COLO668 (cell line): ENCODE measurements around the gene MRGPRD.
"Not testable (repeated sequence)": the region's sequence is repeated elsewhere in the genome, so short reads cannot be mapped to it uniquely, and the experiment has no call there.

Experiments
- DNase-seq: peaks from one replicate; lab custom pipeline; 2025; ENCODE audit not compliant: unreplicated experiment; lab: John Stamatoyannopoulos, UW

MRGPRD gene

DNA sequence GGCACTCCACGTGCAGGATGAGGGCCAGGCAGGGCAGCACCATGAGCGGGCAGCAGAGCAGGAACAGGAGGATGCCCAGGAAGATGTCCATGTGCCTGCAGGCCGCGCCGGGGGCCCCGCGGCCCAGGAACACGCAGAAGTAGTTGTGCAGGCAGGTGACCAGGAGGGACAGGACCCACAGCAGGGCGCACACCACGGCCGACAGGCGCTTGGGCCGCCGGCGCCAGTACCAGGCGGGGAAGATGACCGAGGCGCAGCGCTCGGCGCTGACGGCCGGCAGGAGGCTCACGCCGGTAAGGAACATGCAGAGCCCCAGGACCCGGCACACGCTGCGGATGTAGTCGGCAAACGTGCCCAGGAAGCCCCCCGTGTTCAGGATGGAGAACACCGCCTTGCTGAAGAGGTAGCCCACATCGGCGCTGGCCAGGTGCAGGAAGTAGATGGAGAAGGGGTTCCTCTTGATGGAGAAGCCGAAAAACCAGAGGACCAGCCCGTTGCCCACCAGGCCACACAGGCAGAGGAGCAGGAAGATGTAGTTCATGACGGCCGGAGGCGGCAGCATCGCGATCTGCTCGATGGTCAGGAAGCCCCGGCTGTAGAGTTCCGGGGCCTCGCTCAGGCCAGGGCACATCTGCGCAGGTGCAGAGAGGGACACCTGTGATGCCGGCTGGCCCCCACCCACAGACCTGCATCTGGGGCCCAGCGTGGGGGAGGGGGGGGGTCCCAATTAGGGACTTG lies 25.0 kb upstream of the MRGPRD start:
- DNase-seq = no peak

DNA sequence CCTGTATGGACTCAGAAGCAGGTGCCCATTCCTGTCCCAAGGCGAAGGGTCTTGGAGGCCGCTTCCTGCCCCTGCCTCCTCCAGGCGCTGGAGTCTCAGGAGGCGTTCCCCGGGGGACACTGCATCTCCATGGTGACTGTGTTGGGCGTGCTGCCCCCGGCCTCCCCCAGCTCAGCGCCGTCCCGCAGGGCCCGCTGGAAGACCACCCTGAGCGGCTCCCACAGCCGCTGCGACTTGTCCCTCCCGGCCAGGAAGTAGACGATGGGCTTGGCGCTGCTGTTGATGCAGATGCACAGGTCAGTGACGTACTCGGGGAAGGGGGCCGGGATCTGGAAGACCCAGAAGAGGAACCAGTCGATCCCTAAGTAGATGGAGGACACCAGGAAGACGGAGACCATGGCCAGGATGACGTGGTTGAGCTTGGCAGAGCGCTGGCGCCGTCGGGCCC lies 24.4 kb upstream of the MRGPRD start:
- DNase-seq = no peak

DNA sequence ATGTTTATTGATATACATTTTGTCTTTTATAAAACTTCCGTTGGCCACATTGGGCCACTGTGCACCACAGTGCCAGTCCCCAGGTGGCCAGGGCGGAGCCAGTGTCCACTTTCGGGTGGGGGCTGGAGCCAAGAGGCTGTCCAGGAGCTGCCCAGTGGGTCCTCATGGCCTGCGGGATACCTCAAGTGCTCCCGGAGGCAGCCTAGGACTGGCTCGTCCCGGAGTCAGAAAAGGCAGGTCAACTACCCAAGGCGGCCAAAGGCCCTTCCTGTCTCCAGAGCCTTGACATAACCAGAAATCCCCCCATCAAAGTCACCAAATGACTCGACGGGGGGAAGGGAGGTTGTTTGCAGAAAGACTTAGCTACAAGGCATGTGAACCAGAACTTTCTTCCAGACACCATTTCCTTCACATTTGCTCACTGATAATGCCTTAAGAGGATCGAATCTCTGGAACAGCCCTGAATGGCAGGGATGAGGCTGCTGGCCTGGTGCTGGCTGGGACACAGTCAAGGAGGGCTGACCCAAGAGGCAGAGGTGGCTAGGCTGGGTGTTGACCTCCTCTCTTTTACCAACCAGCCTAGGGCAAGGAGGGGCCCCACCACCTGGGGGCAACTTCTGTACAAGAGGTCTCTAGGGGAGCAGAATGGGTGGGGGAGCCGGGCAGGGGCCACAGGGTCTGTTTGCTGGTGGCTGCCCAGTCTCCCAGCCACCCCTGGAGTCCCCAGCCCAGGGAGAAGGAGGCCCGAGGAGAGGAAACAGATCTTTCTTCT lies 23.8 kb upstream of the MRGPRD start:
- no peak for DNase-seq

DNA sequence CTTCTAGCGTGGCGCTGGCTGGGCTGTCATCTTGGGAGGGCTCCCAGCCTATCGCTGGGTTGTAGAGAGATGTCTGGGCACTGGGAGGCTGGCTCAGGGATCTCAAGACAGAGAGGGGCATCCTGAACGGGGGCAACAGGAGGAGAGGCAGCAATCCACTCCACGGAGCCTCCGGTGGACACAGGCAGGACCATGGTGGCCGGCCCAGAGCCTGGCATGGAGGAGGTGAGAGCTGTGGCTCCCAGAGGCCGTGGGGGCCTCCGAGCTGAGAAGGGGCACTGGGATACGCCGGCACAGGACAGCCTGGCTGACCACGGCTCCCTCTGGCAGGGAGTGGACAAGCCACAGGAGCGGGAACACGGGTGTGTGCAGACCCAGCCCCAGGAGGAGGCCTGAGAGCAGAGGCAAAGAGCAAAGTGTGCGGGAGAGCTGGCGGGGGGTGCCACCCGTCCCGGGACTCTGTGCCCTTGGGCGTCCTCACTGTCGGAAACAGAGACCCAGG lies 23.1 kb upstream of the MRGPRD start:
- no peak for DNase-seq

DNA sequence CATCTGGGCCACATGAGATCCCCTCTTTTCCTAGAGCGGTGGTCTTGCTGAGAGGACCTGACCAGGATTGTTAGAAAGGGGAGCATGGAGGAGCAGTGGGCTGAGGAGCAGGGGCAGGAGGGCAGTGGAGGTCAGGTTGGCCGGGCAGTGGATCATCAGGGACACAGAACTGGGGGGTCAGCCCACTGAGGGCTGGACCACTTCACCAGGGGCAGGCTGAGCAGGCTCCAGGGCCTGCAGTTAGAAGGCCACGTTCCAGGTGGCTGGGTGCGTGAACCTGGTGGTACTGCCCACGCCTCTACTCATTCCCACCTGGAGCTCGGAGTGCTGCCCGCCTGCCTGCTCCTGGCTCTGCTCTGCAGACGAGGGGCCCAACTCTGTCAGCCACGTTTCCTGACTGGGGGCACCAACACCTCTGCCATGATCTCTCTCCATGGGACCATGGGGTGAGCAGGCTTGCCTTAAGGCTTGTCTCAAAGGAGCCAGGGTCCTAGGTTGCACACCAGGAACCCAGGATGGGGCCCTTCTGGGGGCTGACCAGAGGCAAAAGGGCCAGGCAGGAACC lies 22.6 kb upstream of the MRGPRD start:
- no peak for DNase-seq

DNA sequence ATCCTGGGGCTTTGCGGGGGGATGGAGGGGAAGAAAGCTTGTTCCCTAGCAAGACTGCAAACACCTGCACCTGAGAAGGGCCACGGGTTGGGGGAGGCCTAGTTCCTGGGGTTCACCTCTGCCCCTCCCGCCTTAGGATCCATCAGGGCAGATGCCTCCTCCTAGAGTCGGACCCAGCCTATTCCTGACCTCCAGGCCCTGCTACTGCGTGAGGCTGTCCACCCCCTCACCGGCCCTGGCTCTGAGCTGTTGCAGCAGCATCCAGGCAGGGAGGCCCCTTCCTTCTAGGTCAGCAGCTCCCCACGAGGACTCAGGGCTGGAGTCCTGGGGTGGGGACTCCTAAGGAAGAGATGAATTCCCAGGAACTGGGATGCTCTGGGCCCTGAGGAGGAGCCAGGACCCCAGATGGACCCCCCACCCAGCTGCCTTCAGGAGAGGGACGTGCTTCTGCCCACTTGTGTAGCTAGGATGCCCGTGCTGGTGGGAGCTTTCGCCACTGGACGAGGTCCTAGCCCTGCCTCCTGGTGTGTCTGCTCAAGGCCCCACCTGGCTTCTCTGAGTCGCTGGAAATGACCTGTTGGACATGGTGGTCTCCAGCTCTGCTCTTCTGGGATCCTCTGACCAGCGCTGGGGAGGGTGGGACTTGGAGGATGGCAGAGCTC lies 21.9 kb upstream of the MRGPRD start:
- DNase-seq = no peak

DNA sequence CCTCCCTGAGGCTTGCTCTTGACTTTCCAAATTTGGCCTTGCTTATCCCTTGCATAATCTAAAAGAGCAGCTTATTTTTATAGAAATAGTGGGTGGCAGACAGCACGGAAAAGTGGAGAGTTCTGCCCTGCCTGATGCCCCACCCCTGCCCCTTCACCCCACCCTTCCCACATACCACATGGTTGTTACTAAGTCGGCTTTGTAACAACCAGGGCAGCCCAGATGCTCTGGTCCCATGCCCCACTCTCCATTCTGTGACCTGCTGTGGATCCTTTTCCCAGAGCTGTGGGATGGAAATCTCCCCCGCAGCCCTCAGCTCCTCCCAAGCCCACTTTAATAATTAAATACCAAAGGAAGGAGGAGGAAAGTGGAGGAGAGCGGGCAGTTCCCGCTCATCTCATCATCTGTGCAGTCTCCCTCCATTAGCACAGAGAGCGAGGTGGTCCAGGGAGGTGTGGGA lies 21.4 kb upstream of the MRGPRD start:
- DNase-seq = no peak

DNA sequence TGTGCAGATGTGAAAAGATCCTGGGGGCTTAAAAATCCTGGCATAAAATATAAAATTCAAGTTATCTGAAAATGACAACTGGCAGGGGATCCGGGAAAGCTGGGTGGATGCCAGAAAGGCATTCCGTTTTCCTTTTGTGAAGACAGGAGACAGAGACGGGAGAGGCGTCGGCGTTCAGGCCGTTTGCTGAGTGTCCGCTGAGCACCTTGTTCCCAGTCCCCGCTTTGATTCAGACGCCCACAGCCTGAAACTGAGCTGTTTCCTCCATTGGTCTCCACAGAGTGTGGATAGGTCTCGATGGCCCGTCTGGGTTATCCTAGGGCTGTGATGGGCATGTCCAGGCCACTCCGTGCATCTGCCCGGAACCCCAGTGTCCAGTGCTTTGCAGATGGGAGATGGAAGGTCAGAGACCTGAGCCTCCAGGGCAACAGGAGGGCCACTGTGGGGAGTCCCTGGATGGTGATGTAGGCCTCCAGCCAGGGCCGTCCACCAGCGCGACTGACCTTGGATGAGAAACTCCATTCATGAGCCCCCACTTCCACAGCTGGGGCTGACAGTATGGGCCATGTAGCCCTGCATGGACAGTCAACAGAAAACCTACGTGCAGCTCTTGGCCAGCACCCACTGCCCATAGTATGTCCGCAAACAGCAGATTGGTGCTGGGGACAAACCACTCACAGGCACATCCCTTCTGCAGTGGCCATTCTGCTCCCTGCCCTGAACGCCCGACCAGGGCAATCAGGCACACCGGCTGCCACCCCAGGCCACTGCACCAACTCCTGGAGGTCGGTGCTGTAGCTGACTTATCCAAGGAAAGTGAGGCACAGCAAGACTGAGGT lies 20.7 kb upstream of the MRGPRD start:
- no peak for DNase-seq

DNA sequence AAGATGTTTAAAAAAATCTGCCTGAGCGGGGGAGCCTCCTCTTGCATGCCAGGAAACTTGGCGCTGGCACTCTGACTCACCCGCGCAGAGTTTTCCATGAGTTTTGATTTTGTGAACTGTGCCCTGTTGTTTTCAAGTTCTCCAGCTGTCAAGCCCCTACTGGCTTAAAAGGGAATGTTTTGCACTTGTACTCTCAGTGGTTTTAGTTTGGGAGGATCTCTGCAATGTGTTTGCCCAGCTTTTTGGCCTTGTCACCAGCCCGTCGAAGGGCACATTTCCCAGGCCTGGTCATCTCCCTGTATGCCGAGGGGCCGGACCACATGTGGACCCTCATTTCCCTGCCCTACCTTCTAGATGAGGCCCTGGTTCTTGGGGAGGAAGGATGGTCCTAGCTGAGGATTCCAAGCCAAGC lies 20.1 kb upstream of the MRGPRD start:
- DNase-seq = no peak

DNA sequence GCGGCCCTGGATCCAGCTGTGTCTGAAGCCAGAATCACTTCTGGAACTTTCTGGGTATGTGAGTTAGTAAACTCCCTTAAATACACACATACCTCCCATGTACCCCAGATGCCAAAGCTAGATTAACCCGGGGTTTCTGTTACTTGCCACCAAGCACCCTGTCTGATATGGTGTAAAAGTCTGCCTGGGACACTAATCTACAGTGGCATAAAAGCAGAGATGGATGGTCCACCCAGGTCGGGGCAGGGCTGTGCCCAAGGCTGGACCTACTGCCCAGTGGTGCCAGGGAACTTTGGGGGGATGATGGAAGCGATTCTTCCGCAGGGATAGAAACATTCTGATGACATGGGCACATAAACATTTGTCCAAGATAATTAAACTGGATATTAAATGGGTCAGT lies 19.6 kb upstream of the MRGPRD start:
- no peak for DNase-seq

DNA sequence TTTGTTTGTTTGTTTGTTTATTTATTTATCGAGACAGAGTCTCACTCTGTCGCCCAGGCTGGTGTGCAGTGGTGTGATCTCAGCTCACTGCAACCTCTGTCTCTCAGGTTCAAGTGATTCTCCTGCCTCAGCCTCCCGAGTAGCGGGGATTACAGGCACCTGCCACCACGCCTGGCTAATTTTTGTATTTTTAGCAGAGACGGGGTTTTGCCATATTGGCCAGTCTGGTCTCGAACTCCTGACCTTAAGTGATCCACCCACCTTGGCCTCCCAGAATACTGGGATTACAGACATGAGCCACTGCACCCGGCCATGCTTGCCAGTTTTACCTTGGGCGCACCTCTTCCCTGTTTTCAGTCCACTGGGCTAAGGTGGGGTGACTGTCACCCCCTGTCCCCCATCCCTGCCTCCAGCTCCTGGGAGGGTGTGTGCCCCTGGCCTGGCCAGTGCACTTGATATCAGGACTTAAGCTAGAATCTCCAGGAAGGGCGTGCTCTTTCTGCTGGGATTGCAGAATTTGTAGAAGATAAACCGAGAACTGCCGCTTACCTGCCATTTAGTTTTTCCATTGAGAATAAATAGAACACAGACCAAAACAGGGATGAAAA lies 19.1 kb upstream of the MRGPRD start:
- DNase-seq = not testable (repeated sequence)

DNA sequence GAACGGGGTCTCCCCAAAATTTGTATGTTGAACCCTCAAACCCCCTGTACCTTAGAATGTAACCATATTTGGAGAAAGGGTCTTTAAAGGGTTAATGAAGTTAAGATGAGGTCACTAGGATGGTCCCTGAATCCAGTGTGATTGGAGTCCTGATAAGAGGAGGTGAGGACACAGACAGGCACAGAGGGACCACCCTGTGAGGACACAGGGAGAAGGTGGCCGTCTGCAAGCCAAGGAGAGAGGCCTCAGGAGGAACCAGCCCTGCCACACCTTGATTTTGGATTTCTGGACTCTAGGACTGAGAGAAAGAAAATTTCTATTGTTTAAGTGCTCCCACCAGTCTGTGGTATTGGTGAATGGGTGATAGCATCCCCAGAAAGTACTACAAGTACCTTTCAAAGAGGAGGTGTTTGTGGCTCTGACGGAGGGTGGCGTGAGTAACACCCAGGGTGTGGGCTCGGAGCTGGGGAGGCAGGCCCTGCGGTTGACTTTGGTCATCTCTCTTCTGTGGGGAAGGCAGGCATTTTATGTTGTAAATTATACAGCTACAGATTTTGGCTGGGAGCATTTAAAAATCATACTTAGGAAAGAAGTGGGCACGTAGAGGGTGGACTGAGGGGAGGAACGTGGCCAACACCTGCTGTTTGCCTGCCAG lies 18.4 kb upstream of the MRGPRD start:
- no peak for DNase-seq

DNA sequence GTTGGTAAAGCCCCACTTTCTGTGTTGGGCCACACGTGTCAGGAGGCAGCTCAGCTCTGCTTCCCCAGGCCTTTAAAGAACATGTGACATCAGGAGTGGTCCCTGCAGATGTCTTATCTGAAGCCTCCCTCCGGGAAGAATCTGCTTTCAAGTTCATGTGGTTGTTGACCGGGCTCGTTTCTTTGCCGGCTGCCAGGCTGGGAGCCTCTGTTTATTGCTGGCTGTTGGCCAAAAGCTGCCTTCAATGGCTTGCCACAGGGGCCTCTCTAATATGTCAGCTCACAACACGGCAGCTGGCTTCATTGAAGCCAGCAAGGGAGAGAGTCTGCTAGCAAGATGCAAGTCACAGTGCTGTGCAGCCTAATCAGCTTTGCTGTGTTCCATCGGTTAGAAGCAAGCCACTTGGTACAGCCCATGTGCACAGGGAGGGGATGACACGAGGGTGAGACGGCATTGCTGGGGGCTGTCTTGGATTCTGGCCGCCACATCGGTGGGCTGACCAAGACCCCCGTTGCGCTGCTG lies 17.7 kb upstream of the MRGPRD start:
- peak; percentile 63 for DNase-seq

DNA sequence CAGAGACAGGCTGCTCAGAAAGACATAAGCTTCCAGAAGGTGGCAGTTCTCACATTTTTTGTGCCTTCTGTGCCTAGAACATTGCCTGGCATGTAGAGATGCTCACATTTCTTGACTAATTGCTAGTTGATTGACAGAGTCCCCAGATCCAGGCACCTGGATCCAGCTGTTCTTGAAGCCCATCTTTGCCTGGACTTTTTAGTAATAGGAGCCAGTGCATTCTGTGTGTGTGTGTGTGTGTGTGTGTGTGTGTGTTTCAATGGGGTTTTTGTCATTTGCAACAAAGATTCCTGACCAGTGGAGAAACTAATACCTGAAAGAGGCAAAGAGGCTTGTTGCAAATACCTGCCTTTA lies 17.2 kb upstream of the MRGPRD start:
- DNase-seq = no peak

DNA sequence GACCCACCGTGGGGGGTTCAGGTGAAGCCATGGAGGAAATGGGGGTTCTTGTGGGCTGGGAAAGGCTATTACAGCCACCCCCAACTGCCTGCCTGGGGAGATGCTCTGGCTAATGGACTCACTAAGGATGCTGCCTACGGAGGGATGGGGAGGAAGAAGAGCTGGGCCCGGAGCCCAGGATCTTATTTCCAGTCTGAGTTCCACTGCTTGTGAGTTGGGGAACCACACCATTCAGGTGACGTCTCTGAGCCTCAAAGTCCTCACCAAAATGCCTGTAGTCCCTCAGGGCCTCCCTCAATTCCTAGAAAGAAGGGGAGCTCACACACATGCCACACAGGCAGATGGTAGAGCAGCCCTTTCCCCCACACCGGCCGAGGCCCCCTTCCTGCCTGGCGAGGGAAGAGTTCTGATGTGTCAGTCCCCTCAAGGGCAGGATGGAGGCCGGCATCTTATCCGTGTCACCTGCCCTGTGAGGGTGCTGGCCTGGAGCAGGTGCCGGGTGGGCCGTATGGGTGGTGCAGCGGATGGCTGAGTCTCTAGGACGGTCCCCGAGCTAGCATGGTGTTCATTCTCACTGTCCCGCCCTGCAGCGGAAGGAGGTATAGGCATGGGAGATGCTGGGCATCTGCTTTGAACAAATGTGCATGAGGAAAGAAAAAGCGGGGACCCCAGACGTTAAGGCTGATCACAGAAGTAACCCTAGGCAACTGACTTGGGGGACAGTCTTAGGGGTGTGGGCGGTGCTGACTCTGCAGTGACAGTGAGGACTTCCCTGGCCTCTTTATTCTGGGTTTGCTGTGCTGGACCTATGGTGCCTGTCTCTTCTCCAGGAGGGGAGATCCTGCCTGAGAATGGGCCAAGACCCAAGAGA lies 16.6 kb upstream of the MRGPRD start:
- DNase-seq = no peak

DNA sequence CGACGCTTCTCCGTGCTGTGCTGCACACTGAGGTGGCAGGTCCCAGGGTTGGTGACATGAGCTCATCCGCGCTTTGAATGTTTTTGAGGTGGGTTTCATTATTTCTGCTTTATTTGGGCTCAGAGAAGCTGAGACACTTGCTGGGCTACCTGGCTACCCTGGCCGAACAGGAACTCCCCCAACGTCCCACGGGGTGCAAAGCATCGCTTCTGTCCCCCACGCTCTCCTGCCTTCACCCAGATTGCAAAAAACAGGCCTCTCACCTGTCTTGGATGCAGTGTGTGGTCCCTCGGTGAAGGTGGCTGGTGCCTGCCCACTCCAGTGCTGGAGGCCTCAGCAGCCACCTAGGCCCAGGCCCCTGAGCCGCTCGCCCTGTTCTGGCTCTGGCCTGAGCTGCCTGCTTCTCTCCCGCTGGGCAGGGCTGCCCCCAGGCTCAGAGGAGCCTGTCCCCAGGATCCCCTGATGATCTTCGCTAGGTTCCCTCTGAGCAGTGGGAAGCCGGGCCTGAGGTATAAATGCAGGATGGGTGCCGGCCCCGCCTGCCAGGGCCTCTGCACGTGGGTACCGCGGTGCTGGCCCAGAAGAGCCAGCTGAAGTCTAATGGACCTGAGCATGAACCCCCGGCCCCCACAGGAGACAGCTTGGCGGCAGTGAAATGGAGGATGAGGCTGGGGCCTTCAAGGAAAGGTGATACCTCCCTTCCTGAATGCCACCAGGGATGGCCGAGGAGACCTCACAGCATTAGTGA lies 15.8 kb upstream of the MRGPRD start:
- DNase-seq = no peak

DNA sequence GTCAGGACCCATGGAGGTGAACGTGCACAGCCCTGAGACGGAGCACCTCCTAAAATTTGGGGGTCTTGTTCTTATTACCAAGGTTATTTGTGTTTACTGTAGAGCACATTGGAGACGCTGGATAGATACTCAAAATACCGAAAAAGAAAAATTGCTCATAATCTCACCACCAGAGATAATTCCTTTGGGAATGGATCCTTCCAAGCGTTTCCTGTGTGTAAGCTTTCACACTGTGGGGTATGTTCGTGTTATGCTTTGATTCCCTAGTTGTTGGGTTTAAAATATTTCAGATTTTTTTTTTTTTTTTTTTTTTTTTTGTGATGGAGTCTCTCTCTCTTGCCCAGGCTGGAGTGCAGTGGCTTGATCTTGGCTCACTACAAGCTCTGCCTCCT lies 14.1 kb upstream of the MRGPRD start:
- DNase-seq = no peak
